SK-N-MC (cell line): Measurements from ENCODE around the gene SPESP1.
"Not testable (repeated sequence)": the region's sequence is repeated elsewhere in the genome, so short reads cannot be mapped to it uniquely, and the experiment has no call there.

ENCODE experiments used
- DNase-seq: peaks from one replicate; pipeline ENCODE4 v3.0.0-alpha.2; 2011; ENCODE audit warnings: low read depth, low spot score
- H3K27ac ChIP-seq: fragments of 200-600 bp; sonication (generic); 2 replicates; pipeline ENCODE4 v1.5.1; 2016; ENCODE audit warnings: mixed run types
- H3K36me3 ChIP-seq: fragments of 200-600 bp; sonication (generic); 2 replicates; pipeline ENCODE4 v1.6.1; 2017; ENCODE audit warnings: antibody characterized with exemption, low read length, mixed read lengths; ENCODE audit not compliant: insufficient read depth
- H3K4me3 ChIP-seq: fragments of 200-600 bp; sonication (generic); 2 replicates; pipeline ENCODE4 v1.5.1; 2016
- H3K9ac ChIP-seq: fragments of 200-600 bp; sonication (generic); 2 replicates; pipeline ENCODE4 v1.8.0; 2017; ENCODE audit warnings: mixed run types, mixed read lengths; ENCODE audit not compliant: insufficient read length
- H3K9me3 ChIP-seq: fragments of 200-600 bp; sonication (generic); 2 replicates; pipeline ENCODE4 v1.6.1; 2017; ENCODE audit warnings: low read depth, mild to moderate bottlenecking, antibody characterized with exemption, low read length, moderate library complexity, mixed read lengths
- EZH2 ChIP-seq: fragments of 200-600 bp; sonication (generic); IDR thresholded peaks from one replicate; pipeline ENCODE4 v1.6.1; 2017; ENCODE audit warnings: antibody characterized with exemption
- FOXP2 ChIP-seq: optimal IDR thresholded peaks from 2 replicates; pipeline ENCODE3; 2011; ENCODE audit warnings: mild to moderate bottlenecking, moderate library complexity; ENCODE audit not compliant: insufficient read depth; ENCODE audit errors: extremely low read length, control extremely low read depth
- POLR2AphosphoS5 ChIP-seq: IDR thresholded peaks from 2 replicates; pipeline ENCODE4 v1.6.1; 2012; ENCODE audit warnings: mild to moderate bottlenecking, low read depth, low read length, borderline replicate concordance

Gene SPESP1

GRCh38 chr15:68972201-68973065 is 42.1 kb downstream of the SPESP1 start:
- Histone ChIP-seq H3K9ac (no peak overlapping the region), H3K4me3 (no peak overlapping the region), H3K27ac (no peak overlapping the region), H3K36me3 (no peaks in the 10 kb centered on the region), H3K9me3 (no peaks in the 10 kb centered on the region)
- no peak for DNase-seq
- TF ChIP-seq POLR2AphosphoS5 (no peak), FOXP2 (no peak), EZH2 (no peak)

GRCh38 chr15:68975651-68976160 is 45.4 kb downstream of the SPESP1 start:
- not testable (repeated sequence) for H3K9ac ChIP-seq, DNase-seq, H3K4me3 ChIP-seq, H3K9me3 ChIP-seq, H3K27ac ChIP-seq, H3K36me3 ChIP-seq

- not testable (repeated sequence) for H3K36me3 ChIP-seq, H3K9ac ChIP-seq, H3K9me3 ChIP-seq, H3K4me3 ChIP-seq, H3K27ac ChIP-seq, DNase-seq
Measured at GRCh38 chr15:68977426-68977825, 47.1 kb downstream of the SPESP1 start.

- no peak overlapping the region for H3K4me3 ChIP-seq
- no peak overlapping the region for H3K9ac ChIP-seq
- TF ChIP-seq EZH2 (no peak), FOXP2 (no peak), POLR2AphosphoS5 (no peak)
- H3K27ac ChIP-seq = no peak overlapping the region
- H3K9me3 ChIP-seq = no peaks in the 10 kb centered on the region
- H3K36me3 ChIP-seq = no peaks in the 10 kb centered on the region
- DNase-seq = no peak
Measured at GRCh38 chr15:68979006-68979405, 48.7 kb downstream of the SPESP1 start.

GRCh38 chr15:68979816-68980215 is 49.5 kb downstream of the SPESP1 start:
- no peak for DNase-seq
- H3K4me3 ChIP-seq = no peak overlapping the region
- no peaks in the 10 kb centered on the region for H3K9me3 ChIP-seq
- no peak overlapping the region for H3K9ac ChIP-seq
- no peak overlapping the region for H3K27ac ChIP-seq
- TF ChIP-seq EZH2 (no peak), POLR2AphosphoS5 (no peak), FOXP2 (no peak)
- H3K36me3 ChIP-seq = no peaks in the 10 kb centered on the region

GRCh38 chr15:68980786-68981185 is 50.5 kb downstream of the SPESP1 start:
- Histone ChIP-seq H3K27ac (no peak overlapping the region), H3K9ac (no peak overlapping the region), H3K9me3 (no peaks in the 10 kb centered on the region), H3K4me3 (no peak overlapping the region), H3K36me3 (no peaks in the 10 kb centered on the region)
- TF ChIP-seq POLR2AphosphoS5 (no peak), FOXP2 (no peak), EZH2 (no peak)
- DNase-seq = no peak

- no peaks in the 10 kb centered on the region for H3K36me3 ChIP-seq
- no peak overlapping the region for H3K9ac ChIP-seq
- DNase-seq = no peak
- no peaks in the 10 kb centered on the region for H3K9me3 ChIP-seq
- TF ChIP-seq POLR2AphosphoS5 (no peak), EZH2 (no peak)
- H3K4me3 ChIP-seq = no peak overlapping the region
- no peak overlapping the region for H3K27ac ChIP-seq
Measured at GRCh38 chr15:68981941-68982340, 51.6 kb downstream of the SPESP1 start.

GRCh38 chr15:68982976-68983563 is 52.7 kb downstream of the SPESP1 start:
- H3K9ac ChIP-seq = no peak overlapping the region
- no peak overlapping the region for H3K27ac ChIP-seq
- no peak overlapping the region for H3K4me3 ChIP-seq
- TF ChIP-seq FOXP2 (no peak), EZH2 (no peak), POLR2AphosphoS5 (no peak)
- H3K9me3 ChIP-seq = no peaks in the 10 kb centered on the region
- H3K36me3 ChIP-seq = no peaks in the 10 kb centered on the region
- no peak for DNase-seq

- H3K27ac ChIP-seq = no peak overlapping the region
- no peaks in the 10 kb centered on the region for H3K36me3 ChIP-seq
- DNase-seq = no peak
- no peak overlapping the region for H3K9ac ChIP-seq
- H3K9me3 ChIP-seq = no peaks in the 10 kb centered on the region
- no peak for TF ChIP-seq POLR2AphosphoS5
- no peak for TF ChIP-seq EZH2
- no peak for TF ChIP-seq FOXP2
- no peak overlapping the region for H3K4me3 ChIP-seq
Measured at GRCh38 chr15:68983961-68984481, 53.7 kb downstream of the SPESP1 start.
